ENCODE data around the gene AKR1A1. TPM values are rescaled to one million over a fixed set of nuclear protein-coding genes. Genes with fewer than 3 reads are reported as not detected.
"Not testable (repeated sequence)": the region's sequence is repeated elsewhere in the genome, so short reads cannot be mapped to it uniquely, and the experiment has no call there.

AKR1A1 gene
- total RNA-seq, result 100 to 1,000 TPM; 137 to 150 TPM

- ATAC-seq (peak; percentile 96), DNase-seq (peak; percentile 92)
- H3K4me1 Mint-ChIP-seq, result peaks cover 22% of the 10 kb centered on the region
- peaks cover 9% of the 10 kb centered on the region for H3K36me3 Mint-ChIP-seq
- H3K9me3 Mint-ChIP-seq (ENCODE audit: low read depth), result no peaks in the 10 kb centered on the region
- H3K4me3 Mint-ChIP-seq, result peak within 1 kb of the TSS; percentile 92
- CTCF ChIA-PET, result interaction anchor here (0.6 to 3.2 kb wide), 13 partner anchors 14 to 224 kb away, joined by 3 to 15 read pairs (median 3); partner anchors contain the start of genes HPDL, NASP, PRDX1 and TESK2
- peaks cover 12% of the 10 kb centered on the region for H3K27me3 Mint-ChIP-seq
- peak within 1 kb of the TSS; percentile 88 for H3K27ac Mint-ChIP-seq
Measured at GRCh38 chr1:45550401-45551351, at the start of gene AKR1A1. Gene AKR1A1, plus strand, starts transcription at chr1:45550826. Its CDS starts 10,969 bp downstream, at chr1:45561795.

DNA sequence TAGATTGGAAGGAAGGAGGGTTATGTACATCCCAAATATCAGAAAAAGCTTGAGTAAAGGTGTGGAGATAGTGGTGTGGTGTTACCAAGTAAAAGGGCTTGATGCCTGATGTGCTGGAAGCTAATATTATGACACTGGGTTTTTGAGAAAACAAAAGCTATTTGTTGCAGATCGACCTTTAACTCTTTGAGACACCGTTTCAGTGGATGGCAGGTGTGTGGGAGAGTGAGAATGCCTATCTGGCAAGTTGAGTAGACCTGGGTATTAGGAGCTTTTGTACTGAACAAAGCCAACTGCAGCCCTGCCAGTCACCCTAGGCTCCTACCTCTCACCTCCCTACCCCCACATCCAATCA, 49.1 kb upstream of the AKR1A1 start:
- H3K36me3 Mint-ChIP-seq, result peaks cover 2% of the 10 kb centered on the region
- H3K27ac Mint-ChIP-seq, result no peak overlapping the region
- ATAC-seq, result no peak
- no peaks in the 10 kb centered on the region for H3K9me3 Mint-ChIP-seq (ENCODE audit: low read depth)
- CTCF ChIA-PET, result interaction anchor here (0.8 to 5.1 kb wide), 9 partner anchors 9 to 141 kb away, joined by 3 to 26 read pairs (median 3); partner anchors contain the start of genes AKR1A1, PRDX1 and TESK2
- H3K27me3 Mint-ChIP-seq, result no peaks in the 10 kb centered on the region
- DNase-seq, result no peak
- H3K4me1 Mint-ChIP-seq, result peaks cover 39% of the 10 kb centered on the region
- H3K4me3 Mint-ChIP-seq, result peak overlapping the region; percentile 6

- Mint-ChIP-seq H3K36me3 (no peaks in the 10 kb centered on the region), H3K4me1 (peaks cover 36% of the 10 kb centered on the region), H3K9me3 (ENCODE audit: low read depth) (no peaks in the 10 kb centered on the region), H3K4me3 (no peak overlapping the region), H3K27me3 (no peaks in the 10 kb centered on the region), H3K27ac (no peak overlapping the region)
- CTCF ChIA-PET, result interaction anchor here (1.2 to 1.4 kb wide), 2 partner anchors 9 to 11 kb away, joined by 4 to 7 read pairs; no protein-coding TSS in a partner anchor
- DNase-seq (no peak), ATAC-seq (no peak)
Measured at GRCh38 chr1:45503462-45504360, 46.9 kb upstream of the AKR1A1 start.

DNA sequence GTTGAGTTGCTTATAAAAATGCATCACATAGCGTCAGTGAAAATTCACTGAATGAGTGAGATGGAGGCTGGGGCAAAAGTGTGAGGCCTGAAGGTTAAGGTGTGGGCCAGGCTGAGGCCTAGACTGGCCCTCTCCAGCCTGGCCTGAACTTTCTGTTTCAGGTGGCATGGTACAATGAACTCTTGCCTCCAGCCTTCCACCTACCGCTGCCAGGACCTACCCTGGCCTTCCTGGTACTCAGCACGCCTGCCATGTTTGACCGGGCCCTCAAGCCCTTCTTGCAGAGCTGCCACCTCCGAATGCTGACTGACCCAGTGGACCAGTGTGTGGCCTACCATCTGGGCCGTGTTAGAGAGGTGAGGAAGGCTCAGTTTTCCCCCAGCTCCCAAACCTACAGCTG, 43.4 kb upstream of the AKR1A1 start:
- H3K4me1 Mint-ChIP-seq, result peaks cover 6% of the 10 kb centered on the region
- H3K27me3 Mint-ChIP-seq, result no peaks in the 10 kb centered on the region
- no peak for DNase-seq
- CTCF ChIA-PET, result interaction anchor here (1.3 kb wide), 1 partner anchor 61 kb away, joined by 3 read pairs; no protein-coding TSS in a partner anchor
- ATAC-seq, result no peak
- H3K4me3 Mint-ChIP-seq, result no peak overlapping the region
- H3K27ac Mint-ChIP-seq, result no peak overlapping the region
- H3K9me3 Mint-ChIP-seq (ENCODE audit: low read depth), result no peaks in the 10 kb centered on the region
- peaks cover 24% of the 10 kb centered on the region for H3K36me3 Mint-ChIP-seq

GRCh38 chr1:45507893-45508292, 42.7 kb upstream of the AKR1A1 start:
- ATAC-seq (no peak), DNase-seq (no peak)
- Mint-ChIP-seq H3K9me3 (ENCODE audit: low read depth) (no peaks in the 10 kb centered on the region), H3K4me1 (peaks cover 6% of the 10 kb centered on the region), H3K36me3 (peaks cover 26% of the 10 kb centered on the region), H3K4me3 (no peak overlapping the region), H3K27me3 (no peaks in the 10 kb centered on the region), H3K27ac (peak overlapping the region; percentile 34)
- CTCF ChIA-PET, result interaction anchor here (0.8 to 1.3 kb wide), 2 partner anchors 15 to 60 kb away, joined by 3 read pairs; no protein-coding TSS in a partner anchor

DNA sequence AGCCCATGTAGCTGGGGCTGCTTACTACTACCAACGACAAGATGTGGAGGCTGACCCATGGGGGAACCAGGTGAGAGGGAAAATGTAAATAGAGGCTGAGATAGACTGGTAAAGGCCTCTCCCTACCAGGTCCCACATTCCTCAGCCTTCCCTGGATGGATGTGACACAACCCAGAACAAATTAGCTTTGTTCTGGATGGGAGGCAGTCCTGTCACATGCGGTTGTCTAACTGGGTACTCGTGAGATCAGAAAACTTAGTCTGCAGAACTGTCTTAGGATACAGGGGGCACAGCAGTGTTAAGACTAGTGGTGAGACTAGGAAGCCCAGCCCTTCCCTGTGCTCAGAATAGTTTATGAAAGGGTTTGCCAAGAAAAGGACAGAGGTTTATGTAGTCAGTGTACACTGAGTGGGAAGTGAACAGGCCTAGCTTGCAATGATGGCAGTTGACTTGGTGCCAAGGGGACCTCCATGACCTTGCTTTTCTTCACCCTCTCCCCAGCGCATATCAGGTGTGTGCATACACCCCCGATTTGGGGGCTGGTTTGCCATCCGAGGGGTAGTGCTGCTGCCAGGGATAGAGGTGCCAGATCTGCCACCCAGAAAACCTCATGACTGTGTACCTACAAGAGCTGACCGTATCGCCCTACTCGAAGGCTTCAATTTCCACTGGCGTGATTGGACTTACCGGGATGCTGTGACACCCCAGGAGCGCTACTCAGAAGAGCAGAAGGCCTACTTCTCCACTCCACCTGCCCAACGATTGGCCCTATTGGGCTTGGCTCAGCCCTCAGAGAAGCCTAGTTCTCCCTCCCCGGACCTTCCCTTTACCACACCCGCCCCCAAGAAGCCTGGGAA, 42.1 kb upstream of the AKR1A1 start:
- Mint-ChIP-seq H3K36me3 (peaks cover 29% of the 10 kb centered on the region), H3K4me3 (no peak overlapping the region), H3K27ac (no peak overlapping the region), H3K27me3 (no peaks in the 10 kb centered on the region), H3K4me1 (peaks cover 3% of the 10 kb centered on the region), H3K9me3 (ENCODE audit: low read depth) (no peaks in the 10 kb centered on the region)
- DNase-seq (no peak), ATAC-seq (no peak)
- CTCF ChIA-PET, result interaction anchor here (0.8 to 1.3 kb wide), 2 partner anchors 16 to 60 kb away, joined by 3 read pairs; no protein-coding TSS in a partner anchor

- ATAC-seq, result no peak
- no peak overlapping the region for H3K27ac Mint-ChIP-seq
- H3K36me3 Mint-ChIP-seq, result peaks cover 36% of the 10 kb centered on the region
Measured at GRCh38 chr1:45510036-45510971, 40.3 kb upstream of the AKR1A1 start.

DNA sequence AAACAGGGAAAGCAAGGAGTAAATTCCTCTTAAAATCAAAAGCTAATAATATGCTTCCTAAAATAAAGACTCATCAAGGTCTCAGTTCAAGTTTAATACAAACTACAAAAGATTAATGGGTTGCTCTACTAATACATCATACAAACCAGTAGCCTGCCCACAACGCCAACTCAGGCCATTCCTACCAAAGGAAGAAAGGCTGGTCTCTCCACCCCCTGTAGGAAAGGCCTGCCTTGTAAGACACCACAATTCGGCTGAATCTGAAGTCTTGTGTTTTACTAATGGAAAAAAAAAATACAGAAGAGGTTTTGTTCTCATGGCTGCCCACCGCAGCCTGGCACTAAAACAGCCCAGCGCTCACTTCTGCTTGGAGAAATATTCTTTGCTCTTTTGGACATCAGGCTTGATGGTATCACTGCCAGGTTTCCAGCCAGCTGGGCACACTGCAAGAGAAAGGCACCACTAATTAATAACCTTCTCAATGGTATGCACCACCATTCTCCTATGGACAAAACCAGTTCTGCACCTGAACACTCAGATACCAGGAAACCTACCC, 39.6 kb upstream of the AKR1A1 start:
- H3K36me3 Mint-ChIP-seq, result peaks cover 41% of the 10 kb centered on the region

More at GRCh38 chr1:45510036-45510971, 40.3 kb upstream of the AKR1A1 start:
- no peak overlapping the region for H3K4me3 Mint-ChIP-seq
- CTCF ChIA-PET, result interaction anchor here (1.3 to 4.1 kb wide), 6 partner anchors 11 to 183 kb away, joined by 5 to 139 read pairs (median 10); partner anchors contain the start of genes HPDL and PRDX1
- H3K27me3 Mint-ChIP-seq, result no peaks in the 10 kb centered on the region
- DNase-seq, result no peak
- no peaks in the 10 kb centered on the region for H3K9me3 Mint-ChIP-seq (ENCODE audit: low read depth)
- H3K4me1 Mint-ChIP-seq, result no peaks in the 10 kb centered on the region

DNA sequence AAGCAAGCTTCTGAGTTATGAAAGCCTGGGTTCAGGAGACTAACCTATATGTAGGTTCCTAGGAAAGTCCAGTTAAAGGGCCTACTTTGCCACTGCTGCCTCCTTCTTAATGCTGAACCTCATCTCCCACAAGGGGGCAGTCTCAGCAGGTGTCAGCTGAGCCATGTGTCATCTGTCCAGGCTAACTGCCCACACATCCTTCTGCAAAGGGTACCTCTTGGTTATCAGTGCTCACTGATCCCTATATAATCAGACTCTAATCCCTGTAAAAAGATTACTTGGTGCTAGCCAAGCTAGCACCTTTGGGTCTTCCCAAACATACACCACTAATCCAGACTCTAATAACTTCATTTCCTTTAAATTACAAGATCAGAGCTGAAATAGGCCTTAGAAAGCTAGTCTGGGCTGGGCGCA, 38.0 kb upstream of the AKR1A1 start:
- ATAC-seq (peak; percentile 64), DNase-seq (peak; percentile 77)
- Mint-ChIP-seq H3K4me1 (peaks cover 7% of the 10 kb centered on the region), H3K27ac (no peak overlapping the region), H3K27me3 (no peaks in the 10 kb centered on the region), H3K36me3 (peaks cover 51% of the 10 kb centered on the region), H3K4me3 (no peak overlapping the region), H3K9me3 (ENCODE audit: low read depth) (no peaks in the 10 kb centered on the region)
- CTCF ChIA-PET, result interaction anchor here (0.7 to 4.1 kb wide), 25 partner anchors 9 to 185 kb away, joined by 3 to 139 read pairs (median 5); partner anchors contain the start of genes AKR1A1, CCDC163, HPDL and MMACHC

More for the DNA sequence above, 39.6 kb upstream of the AKR1A1 start:
- Mint-ChIP-seq H3K9me3 (ENCODE audit: low read depth) (no peaks in the 10 kb centered on the region), H3K27ac (no peak overlapping the region), H3K27me3 (no peaks in the 10 kb centered on the region), H3K4me3 (no peak overlapping the region), H3K4me1 (no peaks in the 10 kb centered on the region)
- DNase-seq, result no peak
- no peak for ATAC-seq
- CTCF ChIA-PET, result interaction anchor here (1.2 to 4.1 kb wide), 12 partner anchors 8 to 184 kb away, joined by 4 to 139 read pairs (median 6); partner anchors contain the start of genes AKR1A1, HPDL, PRDX1 and TESK2

DNA sequence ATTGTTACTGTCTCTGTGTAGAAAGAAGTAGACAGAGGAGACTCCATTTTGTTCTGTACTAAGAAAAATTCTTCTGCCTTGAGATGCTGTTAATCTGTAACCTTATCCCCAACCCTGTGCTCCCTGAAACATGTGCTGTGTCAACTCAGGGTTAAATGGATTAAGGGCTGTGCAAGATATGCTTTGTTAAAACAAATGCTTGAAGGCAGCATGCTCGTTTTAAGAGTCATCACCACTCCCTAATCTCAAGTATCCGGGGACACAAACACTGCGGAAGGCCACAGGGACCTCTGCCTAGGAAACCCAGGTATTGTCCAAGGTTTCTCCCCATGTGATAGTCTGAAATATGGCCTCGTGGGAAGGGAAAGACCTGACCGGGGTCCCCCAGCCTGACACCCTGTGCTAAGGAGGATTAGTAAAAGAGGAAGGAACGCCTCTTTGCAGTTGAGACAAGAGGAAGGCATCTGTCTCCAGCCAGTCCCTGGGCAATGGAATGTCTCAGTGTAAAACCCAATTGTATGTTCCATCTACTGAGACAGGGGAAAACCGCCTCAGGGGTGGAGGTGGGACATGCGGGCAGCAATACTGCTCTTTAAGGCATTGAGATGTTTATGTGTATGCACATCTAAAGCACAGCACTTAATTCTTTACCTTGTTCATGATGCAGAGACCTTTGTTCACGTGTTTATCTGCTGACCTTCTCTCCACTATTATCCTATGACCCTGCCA, 36.9 kb upstream of the AKR1A1 start:
- CTCF ChIA-PET, result interaction anchor here (0.9 to 4.1 kb wide), 14 partner anchors 11 to 173 kb away, joined by 3 to 139 read pairs (median 4); partner anchors contain the start of genes CCDC163, MMACHC and MUTYH
- not testable (repeated sequence) for H3K9me3 Mint-ChIP-seq (ENCODE audit: low read depth); H3K27me3 Mint-ChIP-seq; DNase-seq; H3K4me3 Mint-ChIP-seq; ATAC-seq
- Mint-ChIP-seq H3K4me1 (peaks cover 12% of the 10 kb centered on the region), H3K36me3 (peaks cover 54% of the 10 kb centered on the region), H3K27ac (peak overlapping the region; percentile 38)
